Endodermal cell (in vitro differentiated cells): ENCODE measurements around the gene IL20RA. TPM values are rescaled to one million over a fixed set of nuclear protein-coding genes. Genes with fewer than 3 reads are reported as not detected.

Source experiments
- DNase-seq: peaks from one replicate; pipeline ENCODE4 v3.0.0-alpha.2; 2017
- H3K27ac ChIP-seq: 2 replicates; pipeline ENCODE4 v1.5.1; 2013; ENCODE audit warnings: mild to moderate bottlenecking, low read depth, low read length, moderate library complexity
- H3K27me3 ChIP-seq: 2 replicates; pipeline ENCODE4 v1.6.1; 2013; ENCODE audit warnings: mild to moderate bottlenecking, low read length, moderate library complexity; ENCODE audit not compliant: insufficient read depth, control insufficient read depth, poor library complexity, severe bottlenecking
- H3K36me3 ChIP-seq: 2 replicates; pipeline ENCODE4 v1.7.0; 2013; ENCODE audit warnings: mild to moderate bottlenecking, low read length, moderate library complexity; ENCODE audit not compliant: control insufficient read depth, insufficient read depth
- H3K4me1 ChIP-seq: one replicate; pipeline ENCODE4 v1.7.0; 2013; ENCODE audit warnings: low read length; ENCODE audit not compliant: control insufficient read depth, insufficient read depth
- H3K4me3 ChIP-seq: 2 replicates; pipeline ENCODE4 v1.5.1; 2013; ENCODE audit warnings: mild to moderate bottlenecking, low read length, moderate library complexity
- H3K9ac ChIP-seq: 2 replicates; pipeline ENCODE4 v1.6.1; 2013; ENCODE audit warnings: mild to moderate bottlenecking, low read length, moderate library complexity; ENCODE audit not compliant: poor library complexity, severe bottlenecking; ENCODE audit errors: extremely low read depth
- H3K9me3 ChIP-seq: 2 replicates; pipeline ENCODE4 v1.6.1; 2013; ENCODE audit warnings: mild to moderate bottlenecking, low read length, moderate library complexity; ENCODE audit not compliant: control insufficient read depth
- H3K27ac Mint-ChIP-seq: 2 replicates; pipeline ENCODE4 v1.8.0; 2020; ENCODE audit warnings: mixed read lengths
- H3K27me3 Mint-ChIP-seq: 2 replicates; pipeline ENCODE4 v1.8.0; 2021; ENCODE audit warnings: mild to moderate bottlenecking, mixed read lengths; ENCODE audit not compliant: insufficient read depth
- H3K36me3 Mint-ChIP-seq: 2 replicates; pipeline ENCODE4 v1.8.0; 2020; ENCODE audit warnings: low read depth, mixed read lengths
- H3K4me1 Mint-ChIP-seq: 2 replicates; pipeline ENCODE4 v1.8.0; 2020; ENCODE audit warnings: mixed read lengths
- H3K4me3 Mint-ChIP-seq: 2 replicates; pipeline ENCODE4 v1.8.0; 2020; ENCODE audit warnings: mild to moderate bottlenecking, moderate library complexity, mixed read lengths
- H3K9me3 Mint-ChIP-seq: 2 replicates; pipeline ENCODE4 v1.8.0; 2020; ENCODE audit warnings: mild to moderate bottlenecking, mixed read lengths
- WGBS, 2 experiments: methylation state at CpG; one replicate each; pipeline versions ENCODE4 v1.1.5 to v1.1.7; 2013; ENCODE audit warnings: missing lambda C conversion rate in 2 of 2, mixed read lengths in 1 of 2; ENCODE audit not compliant: insufficient coverage in 1 of 2, insufficient read length in 1 of 2; 5-methylcytosine and 5-hydroxymethylcytosine counted together
- total RNA-seq, 2 donors: library from RNA; stranded (reverse); fragmentation: NEBNext Ultra II Directional in 1 of 2; extraction: Animal tissue kit (Norgen Biotek cat#: 25700) in 1 of 2; gene quantifications; 2 replicates in 1 of 2; 3 replicates in 1 of 2; pipeline ENCODE4 v1.2.1, GENCODE V29; 2021
- TF ChIP-seq, protein P1 (sequence below): fragments of 200-600 bp; sonication (generic); conservative IDR thresholded peaks from 2 replicates; pipeline ENCODE4 v1.5.0; 2021; ENCODE audit warnings: antibody characterized with exemption, mild to moderate bottlenecking

Gene IL20RA
- total RNA-seq, 2 donors from 2014 or later: 0.13 to 0.57 TPM

DNA sequence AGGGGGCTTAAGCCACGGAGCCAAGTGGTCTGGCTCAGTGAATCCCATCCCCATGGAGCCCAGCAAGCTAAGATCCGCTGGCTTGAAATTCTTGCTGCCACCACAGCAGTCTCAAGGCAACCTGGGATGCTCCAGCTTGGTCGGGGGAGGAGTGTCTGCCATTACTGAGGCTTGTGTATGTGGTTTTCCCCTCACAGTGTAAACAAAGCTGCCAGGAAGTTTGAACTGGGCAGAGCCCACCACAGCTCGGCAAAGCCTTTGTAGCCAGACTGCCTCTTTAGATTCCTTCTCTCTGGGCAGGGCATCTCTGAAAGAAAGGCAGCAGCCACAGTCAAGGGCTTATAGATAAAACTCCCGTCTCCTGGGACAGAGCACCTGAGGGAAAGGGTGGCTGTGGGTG, 25.5 kb upstream of the IL20RA start:
- no peaks in the 10 kb centered on the region for H3K4me1 ChIP-seq
- peaks cover 14% of the 10 kb centered on the region for H3K27me3 Mint-ChIP-seq
- H3K4me3 ChIP-seq: no peak overlapping the region
- H3K36me3 Mint-ChIP-seq: peaks cover under 1% of the 10 kb centered on the region
- no peak overlapping the region for H3K27ac ChIP-seq
- DNase-seq: no peak
- TF ChIP-seq, protein P1, sequence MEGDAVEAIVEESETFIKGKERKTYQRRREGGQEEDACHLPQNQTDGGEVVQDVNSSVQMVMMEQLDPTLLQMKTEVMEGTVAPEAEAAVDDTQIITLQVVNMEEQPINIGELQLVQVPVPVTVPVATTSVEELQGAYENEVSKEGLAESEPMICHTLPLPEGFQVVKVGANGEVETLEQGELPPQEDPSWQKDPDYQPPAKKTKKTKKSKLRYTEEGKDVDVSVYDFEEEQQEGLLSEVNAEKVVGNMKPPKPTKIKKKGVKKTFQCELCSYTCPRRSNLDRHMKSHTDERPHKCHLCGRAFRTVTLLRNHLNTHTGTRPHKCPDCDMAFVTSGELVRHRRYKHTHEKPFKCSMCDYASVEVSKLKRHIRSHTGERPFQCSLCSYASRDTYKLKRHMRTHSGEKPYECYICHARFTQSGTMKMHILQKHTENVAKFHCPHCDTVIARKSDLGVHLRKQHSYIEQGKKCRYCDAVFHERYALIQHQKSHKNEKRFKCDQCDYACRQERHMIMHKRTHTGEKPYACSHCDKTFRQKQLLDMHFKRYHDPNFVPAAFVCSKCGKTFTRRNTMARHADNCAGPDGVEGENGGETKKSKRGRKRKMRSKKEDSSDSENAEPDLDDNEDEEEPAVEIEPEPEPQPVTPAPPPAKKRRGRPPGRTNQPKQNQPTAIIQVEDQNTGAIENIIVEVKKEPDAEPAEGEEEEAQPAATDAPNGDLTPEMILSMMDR: no peak
- peaks cover 41% of the 10 kb centered on the region for H3K9me3 Mint-ChIP-seq
- H3K9me3 ChIP-seq: no peaks in the 10 kb centered on the region
- no peaks in the 10 kb centered on the region for H3K27me3 ChIP-seq
- H3K27ac Mint-ChIP-seq: no peak overlapping the region
- H3K4me1 Mint-ChIP-seq: peaks cover 11% of the 10 kb centered on the region
- no peak overlapping the region for H3K9ac ChIP-seq
- 82 to 84% methylated on average over 4 to 5 of the region's 5 CpGs for WGBS, 2 experiments
- no peaks in the 10 kb centered on the region for H3K36me3 ChIP-seq
- no peak overlapping the region for H3K4me3 Mint-ChIP-seq

- H3K4me3 Mint-ChIP-seq: no peak overlapping the region
- DNase-seq: no peak
- peaks cover 4% of the 10 kb centered on the region for H3K27me3 Mint-ChIP-seq
- Histone ChIP-seq H3K27ac (no peak overlapping the region), H3K4me1 (no peaks in the 10 kb centered on the region), H3K4me3 (no peak overlapping the region), H3K9me3 (no peaks in the 10 kb centered on the region), H3K27me3 (peaks cover 4% of the 10 kb centered on the region), H3K9ac (no peak overlapping the region), H3K36me3 (no peaks in the 10 kb centered on the region)
- WGBS, 2 experiments: 100% methylated on average over 2 of the region's 2 CpGs; no CpG with 5 or more reads in 1 of the 2 experiments
- peaks cover 11% of the 10 kb centered on the region for H3K4me1 Mint-ChIP-seq
- H3K9me3 Mint-ChIP-seq: peaks cover 16% of the 10 kb centered on the region
- no peaks in the 10 kb centered on the region for H3K36me3 Mint-ChIP-seq
- no peak overlapping the region for H3K27ac Mint-ChIP-seq
- TF ChIP-seq, protein P1: no peak
These were observed 22.6 kb upstream of the IL20RA start for GRCh38 chr6:137067399-137067798.

DNA sequence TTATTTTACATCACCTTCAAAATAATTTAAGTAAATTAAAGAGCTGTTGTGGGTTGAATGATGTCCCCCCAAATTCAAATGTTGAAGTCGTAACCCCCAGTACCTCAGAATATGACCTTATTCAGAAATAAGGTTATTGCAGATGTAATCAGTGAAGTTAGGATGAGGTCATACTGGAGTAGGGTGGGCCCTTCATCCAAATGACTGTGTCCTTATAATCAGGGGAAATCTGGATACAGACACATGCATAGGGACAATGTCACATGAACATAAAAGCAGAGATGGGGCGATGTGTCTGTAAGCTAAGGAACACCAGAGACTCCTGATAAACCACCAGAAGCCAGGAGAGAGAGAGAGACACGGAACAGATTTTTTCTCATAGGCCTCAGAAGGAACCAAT, 13.3 kb upstream of the IL20RA start:
- no peak overlapping the region for H3K9ac ChIP-seq
- no peaks in the 10 kb centered on the region for H3K9me3 ChIP-seq
- Mint-ChIP-seq H3K9me3 (no peaks in the 10 kb centered on the region), H3K27ac (no peak overlapping the region), H3K36me3 (no peaks in the 10 kb centered on the region), H3K4me3 (no peak overlapping the region), H3K4me1 (peaks cover 6% of the 10 kb centered on the region), H3K27me3 (peaks cover 1% of the 10 kb centered on the region)
- H3K4me3 ChIP-seq: no peak overlapping the region
- TF ChIP-seq, protein P1: no peak
- 90 to 93% methylated on average over 2 to 3 of the region's 3 CpGs for WGBS, 2 experiments
- no peaks in the 10 kb centered on the region for H3K4me1 ChIP-seq
- no peak overlapping the region for H3K27ac ChIP-seq
- no peak for DNase-seq
- H3K27me3 ChIP-seq: peaks cover 31% of the 10 kb centered on the region
- no peaks in the 10 kb centered on the region for H3K36me3 ChIP-seq
